ENCODE data around the gene HSF5.

DNA sequence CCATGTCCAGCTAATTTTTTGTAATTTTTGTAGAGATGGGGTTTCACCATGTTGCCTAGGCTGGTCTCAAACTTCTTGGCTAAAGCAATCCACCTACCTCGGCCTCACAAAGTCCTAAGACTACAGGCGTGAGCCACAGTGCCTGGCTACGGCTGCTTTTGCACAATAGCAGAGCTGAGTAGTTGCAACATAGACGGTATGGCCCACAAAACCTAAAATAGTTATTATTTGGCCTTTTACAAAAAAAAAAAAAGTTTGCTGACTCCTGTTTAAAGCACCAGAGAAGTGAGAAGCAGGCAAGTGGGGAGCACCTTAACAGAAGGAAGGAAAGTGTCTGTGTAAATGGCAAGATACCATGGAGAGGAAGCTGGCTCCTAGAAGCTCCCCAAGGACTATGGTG lies 5.3 kb upstream of the HSF5 start:
- TF ChIP-seq, protein P1, sequence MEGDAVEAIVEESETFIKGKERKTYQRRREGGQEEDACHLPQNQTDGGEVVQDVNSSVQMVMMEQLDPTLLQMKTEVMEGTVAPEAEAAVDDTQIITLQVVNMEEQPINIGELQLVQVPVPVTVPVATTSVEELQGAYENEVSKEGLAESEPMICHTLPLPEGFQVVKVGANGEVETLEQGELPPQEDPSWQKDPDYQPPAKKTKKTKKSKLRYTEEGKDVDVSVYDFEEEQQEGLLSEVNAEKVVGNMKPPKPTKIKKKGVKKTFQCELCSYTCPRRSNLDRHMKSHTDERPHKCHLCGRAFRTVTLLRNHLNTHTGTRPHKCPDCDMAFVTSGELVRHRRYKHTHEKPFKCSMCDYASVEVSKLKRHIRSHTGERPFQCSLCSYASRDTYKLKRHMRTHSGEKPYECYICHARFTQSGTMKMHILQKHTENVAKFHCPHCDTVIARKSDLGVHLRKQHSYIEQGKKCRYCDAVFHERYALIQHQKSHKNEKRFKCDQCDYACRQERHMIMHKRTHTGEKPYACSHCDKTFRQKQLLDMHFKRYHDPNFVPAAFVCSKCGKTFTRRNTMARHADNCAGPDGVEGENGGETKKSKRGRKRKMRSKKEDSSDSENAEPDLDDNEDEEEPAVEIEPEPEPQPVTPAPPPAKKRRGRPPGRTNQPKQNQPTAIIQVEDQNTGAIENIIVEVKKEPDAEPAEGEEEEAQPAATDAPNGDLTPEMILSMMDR (IDR thresholded peaks at IDR 0.05): no peak
- no peak for TF ChIP-seq POLR2A (IDR thresholded peaks at IDR 0.05)
